GM18511 (cell line): ENCODE data around the gene POMGNT2.

Experiments
- ATAC-seq: cut with Tn5 transposase; IDR thresholded peaks from one replicate; pipeline ENCODE4 v1.9.1; 2021; ENCODE audit warnings: mild to moderate bottlenecking, moderate library complexity; ENCODE audit not compliant: unreplicated experiment

POMGNT2 gene

GRCh38 chr3:43105596-43106292 lies at the start of gene POMGNT2:
Gene POMGNT2, minus strand, starts transcription at chr3:43106079. Its CDS starts 24,648 bp downstream, at chr3:43081431.
- ATAC-seq = peak; percentile 89

GRCh38 chr3:43154980-43155379 lies 49.1 kb upstream of the POMGNT2 start:
- no peak for ATAC-seq

- ATAC-seq = no peak
These were observed 47.6 kb upstream of the POMGNT2 start for GRCh38 chr3:43153216-43154083.

GRCh38 chr3:43152649-43153048 lies 46.8 kb upstream of the POMGNT2 start:
- no peak for ATAC-seq

GRCh38 chr3:43148033-43148432 lies 42.2 kb upstream of the POMGNT2 start:
- no peak for ATAC-seq

- no peak for ATAC-seq
These were observed 40.7 kb upstream of the POMGNT2 start for GRCh38 chr3:43146599-43146998.

- ATAC-seq = no peak
These were observed 39.0 kb upstream of the POMGNT2 start for GRCh38 chr3:43144761-43145490.

- ATAC-seq = no peak
These were observed 36.6 kb upstream of the POMGNT2 start for GRCh38 chr3:43142472-43142871.

- ATAC-seq = no peak
These were observed 32.8 kb upstream of the POMGNT2 start for GRCh38 chr3:43138488-43139231.

GRCh38 chr3:43132870-43133636 lies 27.2 kb upstream of the POMGNT2 start:
- no peak for ATAC-seq

- ATAC-seq = no peak
These were observed 26.3 kb upstream of the POMGNT2 start for GRCh38 chr3:43132193-43132592.

GRCh38 chr3:43128464-43128863 lies 22.6 kb upstream of the POMGNT2 start:
- no peak for ATAC-seq

GRCh38 chr3:43126536-43126935 lies 20.7 kb upstream of the POMGNT2 start:
- ATAC-seq = no peak

GRCh38 chr3:43123895-43124294 lies 18.0 kb upstream of the POMGNT2 start:
- ATAC-seq = no peak

GRCh38 chr3:43120937-43121336 lies 15.1 kb upstream of the POMGNT2 start:
- ATAC-seq = no peak

GRCh38 chr3:43117257-43117656 lies 11.4 kb upstream of the POMGNT2 start:
- ATAC-seq = no peak

GRCh38 chr3:43113671-43114070 lies 7.8 kb upstream of the POMGNT2 start:
- no peak for ATAC-seq

GRCh38 chr3:43106293-43106628 lies 382 bp upstream of the POMGNT2 start:
- ATAC-seq = no peak

- ATAC-seq = no peak
These were observed 951 bp downstream of the POMGNT2 start for GRCh38 chr3:43104660-43105595.
